Measurements from ENCODE around the gene RDH8. TPM values are rescaled to one million over a fixed set of nuclear protein-coding genes. Genes with fewer than 3 reads are reported as not detected.

RDH8 gene
- total RNA-seq, 1 experiment from 2014 or later: not detected

DNA sequence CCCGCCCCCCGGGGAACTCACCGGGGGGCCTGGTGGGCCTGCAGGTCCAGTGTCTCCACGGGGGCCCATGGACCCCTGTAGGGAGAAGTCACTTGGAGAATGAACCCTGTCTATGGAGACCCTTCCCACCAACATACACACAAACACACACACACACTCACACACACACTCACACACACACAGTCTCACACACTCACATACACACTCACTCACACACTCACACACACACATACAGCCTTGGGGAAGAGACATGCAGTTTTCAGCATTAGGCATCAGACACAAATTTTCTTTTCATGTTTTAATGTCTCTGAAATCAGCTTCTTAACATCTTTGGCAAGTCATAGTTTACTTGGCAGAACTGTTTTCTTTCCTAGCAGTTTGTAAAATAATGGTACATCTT lies 46.0 kb upstream of the RDH8 start:
- H3K4me1 Mint-ChIP-seq (ENCODE audit: low read depth, unreplicated experiment): no peaks in the 10 kb centered on the region
- Histone ChIP-seq H3K27me3 (replicated peaks; ENCODE audit: control insufficient read depth, insufficient read depth, low read length) (no peaks in the 10 kb centered on the region; the same call in 1 of the 2 replicates), H3K4me1 (no peaks in the 10 kb centered on the region), H3K36me3 (ENCODE audit: control insufficient read depth, insufficient read depth, low read length) (no peaks in the 10 kb centered on the region), H3K9me3 (no peaks in the 10 kb centered on the region), H3K4me3 (ENCODE audit: low read depth, low read length) (no peak overlapping the region)
- no peak overlapping the region for H3K27ac Mint-ChIP-seq (ENCODE audit: unreplicated experiment)
- BruUV-seq (replicated peaks): no TSS peak
- TF ChIP-seq, protein P1, sequence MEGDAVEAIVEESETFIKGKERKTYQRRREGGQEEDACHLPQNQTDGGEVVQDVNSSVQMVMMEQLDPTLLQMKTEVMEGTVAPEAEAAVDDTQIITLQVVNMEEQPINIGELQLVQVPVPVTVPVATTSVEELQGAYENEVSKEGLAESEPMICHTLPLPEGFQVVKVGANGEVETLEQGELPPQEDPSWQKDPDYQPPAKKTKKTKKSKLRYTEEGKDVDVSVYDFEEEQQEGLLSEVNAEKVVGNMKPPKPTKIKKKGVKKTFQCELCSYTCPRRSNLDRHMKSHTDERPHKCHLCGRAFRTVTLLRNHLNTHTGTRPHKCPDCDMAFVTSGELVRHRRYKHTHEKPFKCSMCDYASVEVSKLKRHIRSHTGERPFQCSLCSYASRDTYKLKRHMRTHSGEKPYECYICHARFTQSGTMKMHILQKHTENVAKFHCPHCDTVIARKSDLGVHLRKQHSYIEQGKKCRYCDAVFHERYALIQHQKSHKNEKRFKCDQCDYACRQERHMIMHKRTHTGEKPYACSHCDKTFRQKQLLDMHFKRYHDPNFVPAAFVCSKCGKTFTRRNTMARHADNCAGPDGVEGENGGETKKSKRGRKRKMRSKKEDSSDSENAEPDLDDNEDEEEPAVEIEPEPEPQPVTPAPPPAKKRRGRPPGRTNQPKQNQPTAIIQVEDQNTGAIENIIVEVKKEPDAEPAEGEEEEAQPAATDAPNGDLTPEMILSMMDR (IDR thresholded peaks at IDR 0.05; ENCODE audit: insufficient read depth in 1 of 2, low read depth in 1 of 2, low read length in 1 of 2, severe bottlenecking in 1 of 2, unreplicated experiment in 1 of 2): no peak
- ChIA-PET POLR2A (no interaction called here), CTCF (no interaction called here)
- DNase-seq: no peak
- H3K4me3 Mint-ChIP-seq (ENCODE audit: unreplicated experiment): no peak overlapping the region
- peaks cover 26% of the 10 kb centered on the region for H3K27me3 Mint-ChIP-seq (ENCODE audit: insufficient read depth, unreplicated experiment)
- no peaks in the 10 kb centered on the region for H3K9me3 Mint-ChIP-seq (ENCODE audit: unreplicated experiment)
- intact Hi-C loops (cut with micrococcal nuclease; ENCODE audit: unreplicated experiment): no loop called here
- no peaks in the 10 kb centered on the region for H3K36me3 Mint-ChIP-seq (ENCODE audit: insufficient read depth, unreplicated experiment)

DNA sequence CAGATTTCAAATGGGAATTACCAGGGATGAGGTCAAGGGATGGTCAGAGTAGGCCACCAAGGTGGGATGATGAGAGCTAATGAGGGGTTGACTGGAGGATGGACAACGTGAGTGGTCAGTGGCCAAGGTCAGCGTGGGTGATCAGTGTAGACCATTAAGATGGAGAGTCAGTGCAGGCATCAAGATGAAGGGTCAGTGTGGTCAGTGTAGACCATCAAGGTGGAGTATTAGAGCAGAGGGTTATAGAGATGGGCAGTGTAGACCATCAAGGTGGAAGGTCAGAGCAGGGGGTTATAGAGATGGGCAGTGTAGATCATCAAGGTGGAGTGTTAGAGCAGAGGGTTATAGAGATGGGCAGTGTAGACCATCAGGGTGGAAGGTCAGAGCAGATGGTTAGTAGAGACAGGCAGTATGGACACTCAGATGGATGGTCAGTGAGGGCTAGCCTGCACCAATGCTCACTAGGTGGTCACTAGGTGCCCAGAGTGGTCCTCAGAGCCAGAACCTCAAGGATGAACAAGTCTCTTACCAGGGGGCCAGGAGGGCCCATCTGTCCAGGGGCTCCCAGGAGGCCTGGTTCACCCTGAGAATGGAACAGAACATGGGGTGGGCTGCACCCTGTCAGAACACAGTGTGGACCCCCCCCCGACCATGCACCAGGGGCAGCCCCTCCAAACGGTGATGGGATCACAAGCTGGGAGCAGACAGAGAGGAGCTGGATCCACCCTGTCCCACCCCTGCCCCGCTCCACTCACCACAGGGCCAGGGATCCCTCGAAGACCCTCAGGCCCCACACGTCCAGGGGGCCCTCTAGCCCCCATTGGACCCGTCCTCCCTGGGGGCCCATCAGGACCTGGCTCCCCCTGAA lies 44.2 kb upstream of the RDH8 start:
- Histone ChIP-seq H3K4me1 (no peaks in the 10 kb centered on the region), H3K27me3 (replicated peaks; ENCODE audit: control insufficient read depth, insufficient read depth, low read length) (no peaks in the 10 kb centered on the region; the same call in 1 of the 2 replicates), H3K36me3 (ENCODE audit: control insufficient read depth, insufficient read depth, low read length) (no peaks in the 10 kb centered on the region), H3K9me3 (no peaks in the 10 kb centered on the region), H3K4me3 (ENCODE audit: low read depth, low read length) (no peak overlapping the region)
- intact Hi-C loops (cut with micrococcal nuclease; ENCODE audit: unreplicated experiment): no loop called here
- H3K27me3 Mint-ChIP-seq (ENCODE audit: insufficient read depth, unreplicated experiment): peaks cover 23% of the 10 kb centered on the region
- ChIA-PET POLR2A (no interaction called here), CTCF (no interaction called here)
- H3K9me3 Mint-ChIP-seq (ENCODE audit: unreplicated experiment): no peaks in the 10 kb centered on the region
- DNase-seq: no peak
- H3K4me3 Mint-ChIP-seq (ENCODE audit: unreplicated experiment): no peak overlapping the region
- no peaks in the 10 kb centered on the region for H3K36me3 Mint-ChIP-seq (ENCODE audit: insufficient read depth, unreplicated experiment)
- H3K4me1 Mint-ChIP-seq (ENCODE audit: low read depth, unreplicated experiment): no peaks in the 10 kb centered on the region
- no peak overlapping the region for H3K27ac Mint-ChIP-seq (ENCODE audit: unreplicated experiment)
- TF ChIP-seq, protein P1 (IDR thresholded peaks at IDR 0.05; ENCODE audit: insufficient read depth in 1 of 2, low read depth in 1 of 2, low read length in 1 of 2, severe bottlenecking in 1 of 2, unreplicated experiment in 1 of 2): no peak
- BruUV-seq (replicated peaks): no TSS peak

DNA sequence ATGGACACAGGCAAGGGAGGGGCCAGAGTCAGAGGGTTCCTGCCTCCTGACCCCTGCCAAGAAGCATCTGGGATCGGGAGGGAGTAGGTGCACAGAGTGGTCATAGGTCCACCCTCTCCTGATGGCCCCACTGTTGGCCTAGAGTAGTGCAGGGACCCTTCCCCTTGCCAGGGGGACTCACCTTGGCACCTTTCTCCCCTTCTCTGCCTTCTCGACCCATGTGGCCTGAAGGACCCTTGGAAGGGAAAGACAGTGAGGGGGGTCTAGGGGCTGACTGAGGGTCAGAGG lies 43.7 kb upstream of the RDH8 start:
- intact Hi-C loops (cut with micrococcal nuclease; ENCODE audit: unreplicated experiment): no loop called here
- Mint-ChIP-seq H3K4me1 (ENCODE audit: low read depth, unreplicated experiment) (no peaks in the 10 kb centered on the region), H3K27ac (ENCODE audit: unreplicated experiment) (no peak overlapping the region), H3K36me3 (ENCODE audit: insufficient read depth, unreplicated experiment) (no peaks in the 10 kb centered on the region), H3K4me3 (ENCODE audit: unreplicated experiment) (no peak overlapping the region), H3K27me3 (ENCODE audit: insufficient read depth, unreplicated experiment) (peaks cover 23% of the 10 kb centered on the region), H3K9me3 (ENCODE audit: unreplicated experiment) (no peaks in the 10 kb centered on the region)
- CTCF ChIA-PET: no interaction called here
- Histone ChIP-seq H3K27me3 (replicated peaks; ENCODE audit: control insufficient read depth, insufficient read depth, low read length) (no peaks in the 10 kb centered on the region; the same call in 1 of the 2 replicates), H3K4me1 (no peaks in the 10 kb centered on the region), H3K36me3 (ENCODE audit: control insufficient read depth, insufficient read depth, low read length) (no peaks in the 10 kb centered on the region), H3K4me3 (ENCODE audit: low read depth, low read length) (no peak overlapping the region), H3K9me3 (no peaks in the 10 kb centered on the region)
- no TSS peak for BruUV-seq (replicated peaks)
- no peak for DNase-seq
- POLR2A ChIA-PET: no interaction called here
- TF ChIP-seq, protein P1 (IDR thresholded peaks at IDR 0.05; ENCODE audit: insufficient read depth in 1 of 2, low read depth in 1 of 2, low read length in 1 of 2, severe bottlenecking in 1 of 2, unreplicated experiment in 1 of 2): no peak
